ENCODE data around the gene COPA.

The COPA gene

GRCh38 chr1:160367516-160367900 is 24.5 kb upstream of the COPA start:
- no peak overlapping the region for H3K27ac Mint-ChIP-seq
- DNase-seq, result no peak
- peaks cover 3% of the 10 kb centered on the region for H3K4me1 Mint-ChIP-seq
- no peaks in the 10 kb centered on the region for H3K27me3 Mint-ChIP-seq
- no peak overlapping the region for H3K4me3 Mint-ChIP-seq
- no peak for ATAC-seq
- no peaks in the 10 kb centered on the region for H3K9me3 Mint-ChIP-seq

GRCh38 chr1:160366731-160367515 is 23.9 kb upstream of the COPA start, which contains the start of gene NHLH1:
NHLH1 (plus strand) TSS chr1:160367071; CDS start chr1:160370732, 3,661 bp downstream.
- Mint-ChIP-seq H3K4me1 (peaks cover 9% of the 10 kb centered on the region), H3K27ac (peak within 1 kb of the TSS in 1 of 2 donors; percentile 1), H3K27me3 (no peaks in the 10 kb centered on the region), H3K4me3 (no peak within 1 kb of the TSS), H3K9me3 (no peaks in the 10 kb centered on the region)
- DNase-seq (no peak), ATAC-seq (peak; percentile 44)

DNA sequence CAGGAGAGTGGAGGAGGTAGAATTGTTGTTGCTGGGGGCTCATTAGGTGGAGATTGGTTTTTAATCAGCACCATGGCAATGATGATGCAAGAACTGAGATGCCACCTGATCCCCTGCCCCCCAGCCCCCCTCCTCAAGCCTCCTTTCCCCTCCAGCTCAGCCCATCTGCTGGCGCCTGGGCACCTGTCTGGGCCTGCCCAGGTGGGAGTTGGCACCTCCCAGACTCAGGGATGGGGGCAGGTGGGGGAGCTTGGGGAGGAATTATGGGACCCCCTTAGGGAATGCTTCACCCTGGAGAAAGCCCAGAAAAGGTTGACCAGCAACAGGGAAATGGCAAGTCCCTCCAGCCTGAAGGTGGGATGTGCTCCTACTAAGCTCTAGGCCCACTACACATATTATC is 22.3 kb upstream of the COPA start:
- no peak overlapping the region for H3K4me3 Mint-ChIP-seq
- ATAC-seq, result no peak
- no peaks in the 10 kb centered on the region for H3K9me3 Mint-ChIP-seq
- peaks cover 9% of the 10 kb centered on the region for H3K4me1 Mint-ChIP-seq
- peak overlapping the region in 1 of 2 donors; percentile 72 for H3K27ac Mint-ChIP-seq
- no peaks in the 10 kb centered on the region for H3K27me3 Mint-ChIP-seq
- no peak for DNase-seq

DNA sequence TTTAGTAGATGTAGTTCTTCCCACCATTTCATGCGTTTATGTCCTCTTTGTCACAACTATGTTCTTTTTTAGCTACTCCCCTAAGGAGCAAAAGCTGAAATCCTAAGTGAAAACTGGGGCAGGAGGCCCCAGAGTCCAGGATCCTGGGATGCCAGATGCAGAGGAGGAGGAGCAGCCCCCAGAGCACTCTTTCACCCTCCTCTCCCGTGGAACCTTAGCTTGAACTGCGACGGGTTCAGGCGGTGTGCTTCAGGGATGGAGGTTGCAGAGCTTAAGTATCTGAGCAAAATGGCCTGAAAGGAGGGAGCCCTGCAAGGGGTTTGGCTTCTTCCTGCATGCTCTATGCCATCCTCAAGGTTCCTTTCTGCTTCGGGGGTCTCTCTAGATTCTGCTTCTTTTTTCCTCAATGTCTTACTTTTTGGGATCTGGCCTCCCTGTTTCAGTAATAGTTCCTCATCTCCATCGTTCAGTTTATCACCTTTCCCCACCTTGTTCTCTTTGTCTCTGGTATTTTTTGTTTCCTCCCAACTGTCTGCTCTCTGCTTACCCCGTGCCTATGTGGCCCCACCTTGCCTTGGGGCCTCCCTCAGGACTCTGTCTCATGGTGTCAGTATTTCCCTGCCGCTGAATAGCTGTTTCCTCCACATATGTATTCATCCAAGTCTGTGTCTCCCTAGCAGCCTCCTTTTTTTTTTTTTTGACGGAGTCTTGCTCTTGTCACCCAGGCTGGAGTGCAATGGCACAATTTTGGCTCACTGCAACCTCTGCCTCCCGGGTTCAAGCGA is 21.1 kb upstream of the COPA start:
- Mint-ChIP-seq H3K27me3 (no peaks in the 10 kb centered on the region), H3K27ac (no peak overlapping the region), H3K4me1 (peaks cover 9% of the 10 kb centered on the region), H3K4me3 (no peak overlapping the region), H3K9me3 (no peaks in the 10 kb centered on the region)
- DNase-seq (no peak), ATAC-seq (no peak)

GRCh38 chr1:160363010-160363409 is 20.0 kb upstream of the COPA start:
- Mint-ChIP-seq H3K27ac (peak overlapping the region in 1 of 2 donors; percentile 85), H3K27me3 (no peaks in the 10 kb centered on the region), H3K4me3 (no peak overlapping the region), H3K4me1 (peaks cover 9% of the 10 kb centered on the region), H3K9me3 (no peaks in the 10 kb centered on the region)
- DNase-seq (no peak), ATAC-seq (no peak)

GRCh38 chr1:160362168-160362957 is 19.3 kb upstream of the COPA start:
- no peak for DNase-seq
- ATAC-seq, result no peak
- Mint-ChIP-seq H3K4me1 (peaks cover 9% of the 10 kb centered on the region), H3K9me3 (no peaks in the 10 kb centered on the region), H3K27me3 (no peaks in the 10 kb centered on the region), H3K27ac (peak overlapping the region; percentile 53 to 85), H3K4me3 (no peak overlapping the region)

DNA sequence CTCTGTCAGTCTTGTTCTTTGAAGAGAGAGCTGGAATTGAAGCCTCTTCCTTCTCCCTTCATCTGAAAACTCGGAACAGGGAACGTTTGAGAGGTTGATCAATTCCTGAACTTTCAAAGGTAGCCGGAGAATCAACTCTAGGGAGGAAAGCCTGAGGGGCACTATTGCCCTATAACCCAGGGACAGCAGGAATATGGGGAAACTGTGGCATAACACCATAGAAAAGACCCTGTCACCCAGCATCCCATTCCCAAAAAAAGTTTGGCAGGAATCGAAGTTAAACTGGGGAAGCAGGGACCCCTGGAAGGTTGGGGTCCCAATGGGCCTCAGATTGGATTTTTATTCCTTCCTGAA is 18.7 kb upstream of the COPA start:
- DNase-seq (no peak), ATAC-seq (no peak)
- Mint-ChIP-seq H3K4me1 (peaks cover 9% of the 10 kb centered on the region), H3K9me3 (no peaks in the 10 kb centered on the region), H3K27ac (peak overlapping the region; percentile 53 to 85), H3K27me3 (no peaks in the 10 kb centered on the region), H3K4me3 (no peak overlapping the region)

- H3K4me3 Mint-ChIP-seq, result no peak overlapping the region
- peaks cover 9% of the 10 kb centered on the region for H3K4me1 Mint-ChIP-seq
- peak overlapping the region; percentile 0 to 27 for H3K27ac Mint-ChIP-seq
Observed at GRCh38 chr1:160361199-160361598, 18.1 kb upstream of the COPA start.

DNA sequence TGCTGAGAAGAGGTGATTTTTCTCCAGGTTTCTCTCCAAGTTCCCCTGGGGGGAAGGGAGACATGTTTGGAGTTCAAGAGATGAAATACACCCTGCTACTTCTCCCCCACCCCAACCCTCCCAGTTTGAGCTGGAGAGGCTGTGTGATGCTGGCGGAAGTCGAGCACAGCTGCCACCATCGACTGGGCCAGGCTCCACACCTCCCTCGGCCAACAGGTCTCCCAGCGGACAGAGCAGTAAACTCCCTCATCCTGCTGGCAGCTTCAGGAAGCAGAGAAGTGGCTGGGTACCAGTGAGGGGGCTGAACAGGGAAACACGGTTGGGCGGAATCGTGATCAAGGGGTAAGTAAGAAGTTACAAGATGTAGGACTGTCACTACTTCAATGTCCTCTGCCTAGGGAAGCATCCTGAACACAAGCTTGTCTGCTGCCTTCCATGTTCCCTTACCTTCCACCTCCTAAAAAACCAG is 17.2 kb upstream of the COPA start:
- Mint-ChIP-seq H3K27me3 (no peaks in the 10 kb centered on the region), H3K4me3 (no peak overlapping the region), H3K9me3 (no peaks in the 10 kb centered on the region), H3K27ac (peak overlapping the region in 1 of 2 donors; percentile 16), H3K4me1 (peaks cover 9% of the 10 kb centered on the region)
- ATAC-seq (no peak), DNase-seq (no peak)

More at GRCh38 chr1:160361199-160361598, 18.1 kb upstream of the COPA start:
- Mint-ChIP-seq H3K9me3 (no peaks in the 10 kb centered on the region), H3K27me3 (no peaks in the 10 kb centered on the region)
- no peak for ATAC-seq
- DNase-seq, result no peak

DNA sequence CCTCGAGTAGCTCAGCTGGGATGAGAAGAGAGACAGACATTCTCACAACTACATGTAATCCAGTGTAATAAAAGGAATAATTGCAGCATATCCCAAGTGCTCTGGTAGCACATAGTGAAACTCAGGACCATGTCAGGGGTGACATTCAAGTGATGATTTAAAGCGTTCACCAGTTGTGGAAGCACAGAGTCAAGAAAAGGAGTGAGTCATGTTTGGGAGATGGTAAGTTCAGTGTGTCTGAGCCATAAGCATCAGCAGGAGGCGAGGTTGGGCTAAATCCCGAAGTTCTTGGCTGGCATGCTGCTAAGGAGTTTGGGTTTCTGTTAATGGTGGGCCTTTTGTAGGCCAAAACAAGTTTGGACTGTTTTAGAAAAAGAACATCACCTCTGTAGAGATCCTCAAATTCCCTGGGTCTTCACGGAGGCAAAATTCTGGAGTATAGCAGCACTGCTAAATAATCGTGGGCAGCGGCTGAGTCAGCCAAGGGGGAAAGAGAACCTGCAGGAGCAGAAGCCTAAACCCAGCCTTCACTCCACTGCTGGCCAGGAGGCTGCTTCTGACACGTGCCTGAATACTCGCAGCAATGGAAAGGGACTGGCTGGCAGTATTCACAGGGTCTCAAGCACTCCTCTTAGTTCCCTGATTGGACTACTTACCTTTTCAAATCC is 16.6 kb upstream of the COPA start:
- Mint-ChIP-seq H3K27ac (no peak overlapping the region), H3K4me1 (peaks cover 9% of the 10 kb centered on the region), H3K4me3 (no peak overlapping the region), H3K27me3 (no peaks in the 10 kb centered on the region), H3K9me3 (no peaks in the 10 kb centered on the region)
- DNase-seq (no peak), ATAC-seq (no peak)

GRCh38 chr1:160358073-160358472 is 15.0 kb upstream of the COPA start:
- Mint-ChIP-seq H3K4me1 (peaks cover 9% of the 10 kb centered on the region), H3K27ac (peak overlapping the region in 1 of 2 donors; percentile 36), H3K9me3 (no peaks in the 10 kb centered on the region), H3K4me3 (no peak overlapping the region), H3K27me3 (no peaks in the 10 kb centered on the region)
- ATAC-seq (no peak), DNase-seq (no peak)

- no peaks in the 10 kb centered on the region for H3K9me3 Mint-ChIP-seq
- ATAC-seq (no peak), DNase-seq (no peak)
- peaks cover 5% of the 10 kb centered on the region for H3K4me1 Mint-ChIP-seq
- no peaks in the 10 kb centered on the region for H3K27me3 Mint-ChIP-seq
- no peak overlapping the region for H3K4me3 Mint-ChIP-seq
- H3K27ac Mint-ChIP-seq, result peak overlapping the region in 1 of 2 donors; percentile 42
Observed at GRCh38 chr1:160357286-160358002, 14.4 kb upstream of the COPA start.

DNA sequence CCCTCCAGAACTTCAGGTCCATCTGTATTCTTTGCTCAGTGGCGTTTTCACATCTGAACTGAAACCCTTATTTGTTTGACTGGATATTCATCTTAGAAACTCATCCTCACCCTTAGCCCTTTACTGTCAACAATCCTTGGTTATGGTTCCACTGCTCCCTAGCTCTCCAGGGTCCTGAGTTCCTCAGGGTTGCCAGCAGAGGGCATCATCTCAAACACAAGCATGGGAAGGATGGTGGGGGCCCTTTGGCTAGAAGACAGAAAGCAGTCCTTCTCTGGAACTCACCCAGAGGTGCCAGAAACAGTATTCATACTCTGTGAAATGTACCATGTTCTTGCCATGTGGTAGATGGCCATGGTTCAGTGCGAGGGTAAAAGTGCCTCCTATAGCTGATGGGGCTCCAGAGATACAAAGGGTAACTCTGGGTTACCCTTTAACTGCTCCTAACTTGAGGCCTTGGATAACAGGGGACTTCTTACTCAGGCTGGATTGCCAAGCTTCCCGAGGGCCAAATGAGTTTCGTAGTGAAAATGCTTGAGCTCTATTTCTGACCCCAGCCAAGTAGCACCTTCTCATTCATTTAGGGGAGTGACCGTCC is 11.4 kb upstream of the COPA start:
- DNase-seq, result peak in 1 of 2 donors; percentile 9

GRCh38 chr1:160353223-160353622 is 10.2 kb upstream of the COPA start:
- ATAC-seq (no peak), DNase-seq (no peak)
- Mint-ChIP-seq H3K4me1 (no peaks in the 10 kb centered on the region), H3K9me3 (no peaks in the 10 kb centered on the region), H3K27me3 (no peaks in the 10 kb centered on the region), H3K4me3 (no peak overlapping the region), H3K27ac (no peak overlapping the region)

More for the DNA sequence above, 11.4 kb upstream of the COPA start:
- no peaks in the 10 kb centered on the region for H3K27me3 Mint-ChIP-seq
- no peak overlapping the region for H3K4me3 Mint-ChIP-seq
- no peaks in the 10 kb centered on the region for H3K4me1 Mint-ChIP-seq
- ATAC-seq, result peak; percentile 63
- H3K27ac Mint-ChIP-seq, result no peak overlapping the region
- no peaks in the 10 kb centered on the region for H3K9me3 Mint-ChIP-seq
